ENCODE results near the gene TES.
"Not testable (repeated sequence)": the region's sequence is repeated elsewhere in the genome, so short reads cannot be mapped to it uniquely, and the experiment has no call there.

TES gene

DNA sequence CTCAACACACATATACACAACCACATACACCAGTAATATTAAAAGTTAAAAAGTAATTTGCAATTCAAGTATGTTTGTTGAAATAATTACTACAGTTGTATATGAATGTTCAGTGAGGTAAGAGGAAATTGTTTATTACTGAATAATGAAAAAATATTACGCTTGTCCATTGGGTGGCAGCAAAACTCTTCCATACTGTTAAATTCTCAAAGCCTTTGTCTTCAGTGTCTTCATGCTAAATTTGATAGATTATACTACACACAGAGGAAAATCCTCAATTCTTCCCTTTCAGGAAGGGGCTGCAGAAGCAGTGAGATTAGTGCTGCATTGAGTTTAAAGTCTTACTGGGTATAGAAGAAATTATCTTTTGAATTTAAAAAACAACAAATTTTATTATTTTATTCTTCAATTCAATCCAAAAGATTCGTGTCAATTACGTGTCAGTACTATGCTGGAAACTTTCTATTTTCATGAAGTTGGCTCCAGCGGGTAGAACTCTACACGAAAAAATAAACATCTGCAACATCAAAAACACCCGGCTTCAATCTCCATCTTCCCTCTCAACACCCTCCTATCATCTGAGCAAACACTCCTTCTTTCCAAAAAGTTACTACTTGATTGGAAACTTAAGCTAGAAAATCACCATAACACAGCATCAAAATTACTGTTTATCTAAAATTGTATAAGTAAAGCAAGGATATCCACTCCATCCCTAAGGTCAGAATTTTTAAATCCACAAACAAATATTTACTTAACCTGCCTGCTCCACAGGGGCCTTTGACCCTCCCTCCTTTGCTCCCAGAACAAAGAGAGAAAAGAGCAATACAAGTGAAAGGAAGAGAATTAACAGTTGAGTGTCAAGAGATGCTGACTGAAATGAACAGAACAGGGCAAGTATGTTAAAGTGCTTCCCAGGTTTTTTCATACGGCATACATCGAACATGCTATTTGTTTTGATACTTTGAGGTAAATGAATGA, 37.0 kb upstream of the TES start:
- TF ChIP-seq CTCF (IDR thresholded peaks at IDR 0.05; ENCODE audit: insufficient read depth, low read depth, low read length, missing control alignments) = peak; percentile 43
- peak; percentile 74 for DNase-seq (ENCODE audit: low read depth)
- H3K4me3 ChIP-seq (ENCODE audit: low read length) = no peak overlapping the region

GRCh38 chr7:116175095-116175494, 35.2 kb upstream of the TES start:
- H3K4me3 ChIP-seq (ENCODE audit: low read length); DNase-seq (ENCODE audit: low read depth): not testable (repeated sequence)

GRCh38 chr7:116176226-116176625, 34.1 kb upstream of the TES start:
- DNase-seq (ENCODE audit: low read depth) = no peak

GRCh38 chr7:116177009-116177408, 33.3 kb upstream of the TES start:
- peak; percentile 84 for DNase-seq (ENCODE audit: low read depth)
- no peak overlapping the region for H3K4me3 ChIP-seq (ENCODE audit: low read length)
- TF ChIP-seq CTCF (IDR thresholded peaks at IDR 0.05; ENCODE audit: insufficient read depth, low read depth, low read length, missing control alignments) = no peak

More at GRCh38 chr7:116176226-116176625, 34.1 kb upstream of the TES start:
- no peak for TF ChIP-seq CTCF (IDR thresholded peaks at IDR 0.05; ENCODE audit: insufficient read depth, low read depth, low read length, missing control alignments)
- H3K4me3 ChIP-seq (ENCODE audit: low read length) = no peak overlapping the region

- TF ChIP-seq CTCF (IDR thresholded peaks at IDR 0.05; ENCODE audit: insufficient read depth, low read depth, low read length, missing control alignments) = peak; percentile 77
- DNase-seq (ENCODE audit: low read depth) = peak; percentile 70
- no peak overlapping the region for H3K4me3 ChIP-seq (ENCODE audit: low read length)
These were observed 30.0 kb upstream of the TES start for GRCh38 chr7:116180302-116180701.

DNA sequence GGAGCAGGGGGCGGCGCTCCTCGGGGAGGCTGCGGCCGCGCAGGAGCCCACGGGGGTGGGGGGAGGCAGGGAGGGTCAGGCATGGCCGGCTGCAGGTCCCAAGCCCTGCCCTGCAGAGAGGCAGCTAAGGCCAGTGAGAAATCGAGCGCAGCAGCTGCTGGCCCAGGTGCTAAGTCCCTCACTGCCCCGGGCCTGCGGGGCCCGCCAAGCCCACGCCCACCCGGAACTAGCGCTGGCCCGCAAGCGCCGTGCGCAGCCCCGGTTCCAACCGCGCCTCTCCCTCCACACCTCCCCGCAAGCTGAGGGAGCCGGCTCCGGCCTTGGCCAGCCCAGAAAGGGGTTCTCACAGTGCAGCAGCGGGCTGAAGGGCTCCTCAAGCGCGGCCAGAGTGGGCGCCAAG, 28.3 kb upstream of the TES start:
- H3K4me3 ChIP-seq (ENCODE audit: low read length) = no peak overlapping the region
- DNase-seq (ENCODE audit: low read depth) = no peak
- TF ChIP-seq CTCF (IDR thresholded peaks at IDR 0.05; ENCODE audit: insufficient read depth, low read depth, low read length, missing control alignments) = no peak

DNA sequence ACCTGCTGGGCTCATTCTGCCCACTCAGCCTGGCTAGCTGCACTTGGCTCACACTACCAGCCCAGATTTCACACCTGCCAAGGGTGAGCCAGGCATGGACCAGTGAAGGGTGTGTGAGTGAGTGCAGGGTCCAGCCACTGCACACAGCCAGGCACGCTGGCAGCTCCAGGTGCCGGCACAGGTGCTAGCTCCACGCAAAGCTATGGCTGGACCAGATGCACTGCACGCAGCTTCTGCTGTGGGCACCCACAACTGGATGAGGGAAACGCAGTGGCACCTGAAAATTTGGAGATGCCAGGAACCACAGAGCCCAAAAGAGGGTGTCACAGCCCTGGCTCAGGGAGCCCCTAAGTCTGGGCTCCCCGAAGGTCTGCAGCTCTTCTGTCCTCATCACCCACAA, 24.9 kb upstream of the TES start:
- no peak for TF ChIP-seq CTCF (IDR thresholded peaks at IDR 0.05; ENCODE audit: insufficient read depth, low read depth, low read length, missing control alignments)
- H3K4me3 ChIP-seq (ENCODE audit: low read length) = no peak overlapping the region
- no peak for DNase-seq (ENCODE audit: low read depth)
